GM21381 (cell line): ENCODE data around the gene SMIM36.
"Not testable (repeated sequence)": the region's sequence is repeated elsewhere in the genome, so short reads cannot be mapped to it uniquely, and the experiment has no call there.

ENCODE experiments used
- ATAC-seq: cut with Tn5 transposase; IDR thresholded peaks from one replicate; pipeline ENCODE4 v1.9.1; 2021; ENCODE audit warnings: mild to moderate bottlenecking, moderate library complexity; ENCODE audit not compliant: unreplicated experiment

The SMIM36 gene

GRCh38 chr17:55507669-55508068, 3.6 kb downstream of the SMIM36 start:
- not testable (repeated sequence) for ATAC-seq

- not testable (repeated sequence) for ATAC-seq
Measured at GRCh38 chr17:55501626-55502025, 9.6 kb downstream of the SMIM36 start.

- ATAC-seq, result no peak
Measured at GRCh38 chr17:55500103-55500502, 11.1 kb downstream of the SMIM36 start.

GRCh38 chr17:55496094-55496881, 15.0 kb downstream of the SMIM36 start:
- ATAC-seq, result no peak

GRCh38 chr17:55495239-55495638, 16.0 kb downstream of the SMIM36 start:
- no peak for ATAC-seq

- no peak for ATAC-seq
Measured at GRCh38 chr17:55492781-55493341, 18.4 kb downstream of the SMIM36 start.

GRCh38 chr17:55490376-55490775, 20.9 kb downstream of the SMIM36 start:
- ATAC-seq, result no peak

- ATAC-seq, result no peak
Measured at GRCh38 chr17:55487695-55488432, 23.4 kb downstream of the SMIM36 start.

GRCh38 chr17:55484575-55484974, 26.7 kb downstream of the SMIM36 start:
- no peak for ATAC-seq

- ATAC-seq, result no peak
Measured at GRCh38 chr17:55482591-55483389, 28.5 kb downstream of the SMIM36 start.

GRCh38 chr17:55480631-55481315, 30.5 kb downstream of the SMIM36 start:
- no peak for ATAC-seq

GRCh38 chr17:55479903-55480302, 31.3 kb downstream of the SMIM36 start:
- ATAC-seq, result no peak

- no peak for ATAC-seq
Measured at GRCh38 chr17:55478971-55479370, 32.3 kb downstream of the SMIM36 start.

GRCh38 chr17:55466671-55467070, 44.6 kb downstream of the SMIM36 start:
- ATAC-seq, result no peak

GRCh38 chr17:55465771-55466170, 45.5 kb downstream of the SMIM36 start:
- ATAC-seq, result not testable (repeated sequence)

- peak; percentile 85 for ATAC-seq
Measured at GRCh38 chr17:55463600-55463999, 47.7 kb downstream of the SMIM36 start.

GRCh38 chr17:55462711-55463110, 48.5 kb downstream of the SMIM36 start:
- ATAC-seq, result no peak

- no peak for ATAC-seq
Measured at GRCh38 chr17:55462234-55462633, 49.0 kb downstream of the SMIM36 start.

GRCh38 chr17:55458978-55459377, 52.3 kb downstream of the SMIM36 start:
- ATAC-seq, result no peak

GRCh38 chr17:55458287-55458900, 52.9 kb downstream of the SMIM36 start:
- no peak for ATAC-seq
